NCI-H1092 (cell line): ENCODE measurements around the gene GCC2.
"Not testable (repeated sequence)": the region's sequence is repeated elsewhere in the genome, so short reads cannot be mapped to it uniquely, and the experiment has no call there.

Experiments used
- DNase-seq: peaks from one replicate; lab custom pipeline; 2025; lab: John Stamatoyannopoulos, UW

Gene GCC2, protein sequence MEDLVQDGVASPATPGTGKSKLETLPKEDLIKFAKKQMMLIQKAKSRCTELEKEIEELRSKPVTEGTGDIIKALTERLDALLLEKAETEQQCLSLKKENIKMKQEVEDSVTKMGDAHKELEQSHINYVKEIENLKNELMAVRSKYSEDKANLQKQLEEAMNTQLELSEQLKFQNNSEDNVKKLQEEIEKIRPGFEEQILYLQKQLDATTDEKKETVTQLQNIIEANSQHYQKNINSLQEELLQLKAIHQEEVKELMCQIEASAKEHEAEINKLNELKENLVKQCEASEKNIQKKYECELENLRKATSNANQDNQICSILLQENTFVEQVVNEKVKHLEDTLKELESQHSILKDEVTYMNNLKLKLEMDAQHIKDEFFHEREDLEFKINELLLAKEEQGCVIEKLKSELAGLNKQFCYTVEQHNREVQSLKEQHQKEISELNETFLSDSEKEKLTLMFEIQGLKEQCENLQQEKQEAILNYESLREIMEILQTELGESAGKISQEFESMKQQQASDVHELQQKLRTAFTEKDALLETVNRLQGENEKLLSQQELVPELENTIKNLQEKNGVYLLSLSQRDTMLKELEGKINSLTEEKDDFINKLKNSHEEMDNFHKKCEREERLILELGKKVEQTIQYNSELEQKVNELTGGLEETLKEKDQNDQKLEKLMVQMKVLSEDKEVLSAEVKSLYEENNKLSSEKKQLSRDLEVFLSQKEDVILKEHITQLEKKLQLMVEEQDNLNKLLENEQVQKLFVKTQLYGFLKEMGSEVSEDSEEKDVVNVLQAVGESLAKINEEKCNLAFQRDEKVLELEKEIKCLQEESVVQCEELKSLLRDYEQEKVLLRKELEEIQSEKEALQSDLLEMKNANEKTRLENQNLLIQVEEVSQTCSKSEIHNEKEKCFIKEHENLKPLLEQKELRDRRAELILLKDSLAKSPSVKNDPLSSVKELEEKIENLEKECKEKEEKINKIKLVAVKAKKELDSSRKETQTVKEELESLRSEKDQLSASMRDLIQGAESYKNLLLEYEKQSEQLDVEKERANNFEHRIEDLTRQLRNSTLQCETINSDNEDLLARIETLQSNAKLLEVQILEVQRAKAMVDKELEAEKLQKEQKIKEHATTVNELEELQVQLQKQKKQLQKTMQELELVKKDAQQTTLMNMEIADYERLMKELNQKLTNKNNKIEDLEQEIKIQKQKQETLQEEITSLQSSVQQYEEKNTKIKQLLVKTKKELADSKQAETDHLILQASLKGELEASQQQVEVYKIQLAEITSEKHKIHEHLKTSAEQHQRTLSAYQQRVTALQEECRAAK (N-terminal part only)

DNA sequence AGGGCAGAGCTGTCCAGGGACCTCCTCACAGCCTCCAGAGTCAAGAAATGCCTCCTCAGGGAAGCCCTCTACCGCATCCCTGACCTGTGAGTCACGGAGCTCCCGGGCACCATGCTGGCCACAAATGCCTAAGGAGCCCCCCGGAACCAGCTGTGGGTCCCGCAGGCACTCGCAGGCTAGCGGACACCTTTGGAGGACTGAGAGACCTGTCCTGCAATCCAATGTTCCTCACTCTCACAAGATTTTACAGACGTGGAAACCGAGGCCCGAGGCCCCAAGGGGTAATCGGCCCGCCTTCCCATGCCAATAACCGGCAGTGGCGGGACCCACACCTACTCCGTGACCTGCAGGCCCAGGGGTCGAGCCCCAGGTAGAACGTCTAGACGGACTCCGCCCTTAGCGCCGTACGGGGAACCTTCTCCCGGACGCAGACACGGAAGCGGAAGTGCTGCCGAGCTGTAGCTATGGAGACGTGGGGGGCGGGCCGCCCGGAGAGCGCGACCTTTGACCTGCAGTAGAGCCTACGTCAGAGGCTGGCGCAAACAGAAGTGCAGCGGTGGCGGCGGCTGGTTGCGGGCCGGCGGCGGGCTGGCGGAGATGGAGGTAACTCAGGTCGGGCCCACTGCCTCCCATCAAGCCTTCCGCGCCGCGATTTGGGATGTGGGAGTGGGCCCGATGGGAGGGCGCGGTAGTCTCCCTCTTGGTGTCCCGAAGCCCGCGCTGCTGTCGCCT, at the start of gene GCC2:
Gene GCC2 (plus strand): TSS at position 529 of the 732 bp plus-strand sequence. CDS start 69 bp downstream, at position 598.
- peak; percentile 82 for DNase-seq

DNA sequence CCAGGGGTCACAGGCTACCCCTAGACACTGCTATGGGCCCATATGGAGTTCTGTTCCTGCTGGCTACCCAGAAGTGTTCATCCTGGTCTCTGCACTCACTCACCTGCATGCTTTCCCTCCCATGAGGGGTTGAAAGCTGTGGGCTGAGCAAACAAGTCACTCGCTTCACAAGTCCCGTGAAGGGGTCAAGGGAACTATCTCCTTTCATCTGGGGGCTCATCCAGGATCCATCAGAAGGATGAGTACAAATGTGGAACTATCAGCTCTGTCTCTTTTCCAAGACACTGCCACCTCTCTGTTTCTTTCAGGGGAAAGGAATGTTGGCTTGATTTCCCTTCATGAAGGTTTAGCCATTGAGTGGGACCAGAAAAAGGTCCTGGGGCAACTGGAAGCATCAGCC, 49.5 kb upstream of the GCC2 start:
- no peak for DNase-seq

DNA sequence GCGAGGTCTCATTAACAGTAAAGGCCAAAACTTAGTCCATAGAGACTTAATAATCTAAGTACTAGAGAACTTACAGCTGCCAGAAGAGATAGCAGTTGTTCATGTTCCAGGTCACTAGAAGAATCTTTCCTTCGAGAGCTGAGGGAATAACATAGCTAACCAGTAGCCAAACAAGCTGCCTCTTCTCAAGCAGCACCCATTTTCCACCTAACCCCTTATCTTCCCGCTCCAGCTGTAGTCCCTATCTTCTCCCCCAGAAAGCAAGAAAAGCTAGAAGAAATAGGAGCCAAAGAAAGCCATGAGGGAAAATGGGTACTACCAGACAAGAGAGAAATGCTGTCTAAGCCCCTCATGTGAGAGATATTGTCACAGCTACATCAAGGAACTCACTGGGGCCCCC, 47.2 kb upstream of the GCC2 start:
- no peak for DNase-seq

DNA sequence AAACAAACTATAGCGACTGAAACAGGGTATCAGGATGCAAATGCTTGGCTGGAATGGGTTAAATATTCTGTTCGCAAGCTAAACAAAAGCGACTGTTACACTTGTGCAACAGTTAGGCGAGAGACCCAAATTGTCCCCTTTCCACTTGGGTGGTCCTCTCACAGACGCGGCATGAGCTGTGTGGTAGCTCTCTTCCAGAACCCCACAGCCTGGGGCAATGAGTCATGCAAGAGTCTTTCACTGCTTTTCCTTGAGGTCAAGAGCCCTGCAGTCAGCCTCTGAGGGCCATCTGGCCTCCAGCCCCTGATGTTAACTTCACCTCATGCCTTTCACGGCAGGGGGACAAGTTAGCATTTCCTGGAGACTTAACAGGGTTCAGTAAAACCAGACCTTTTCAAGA, 45.5 kb upstream of the GCC2 start:
- no peak for DNase-seq

DNA sequence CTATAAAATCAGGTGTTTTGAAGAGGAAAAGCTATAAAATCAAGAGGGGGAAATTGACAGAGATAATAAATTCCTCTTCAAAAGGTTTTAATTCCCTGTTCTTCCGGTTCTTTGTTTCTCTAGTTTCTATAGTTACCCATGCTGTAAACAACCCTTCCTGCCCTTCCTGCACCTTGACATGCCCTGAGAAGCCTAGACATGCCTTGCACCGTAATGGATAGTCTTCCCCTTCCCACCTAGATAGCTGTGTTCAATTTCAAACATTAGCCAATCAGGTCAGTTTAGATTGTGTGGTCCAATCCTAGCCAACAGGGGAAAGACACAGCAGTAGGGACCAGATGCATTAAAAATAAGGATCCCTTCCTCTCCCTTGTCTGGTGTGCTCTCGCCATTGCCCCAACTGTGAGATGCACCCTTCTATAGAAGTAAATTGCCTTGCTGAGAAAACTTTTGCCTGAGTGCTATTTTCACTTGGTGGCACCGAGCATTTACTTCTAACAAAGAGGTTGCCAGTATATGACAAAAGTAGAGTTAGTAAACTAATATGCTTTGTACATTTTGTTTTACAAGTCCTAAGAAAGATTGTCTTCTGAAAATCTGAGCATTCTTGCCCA, 44.1 kb upstream of the GCC2 start:
- no peak for DNase-seq

DNA sequence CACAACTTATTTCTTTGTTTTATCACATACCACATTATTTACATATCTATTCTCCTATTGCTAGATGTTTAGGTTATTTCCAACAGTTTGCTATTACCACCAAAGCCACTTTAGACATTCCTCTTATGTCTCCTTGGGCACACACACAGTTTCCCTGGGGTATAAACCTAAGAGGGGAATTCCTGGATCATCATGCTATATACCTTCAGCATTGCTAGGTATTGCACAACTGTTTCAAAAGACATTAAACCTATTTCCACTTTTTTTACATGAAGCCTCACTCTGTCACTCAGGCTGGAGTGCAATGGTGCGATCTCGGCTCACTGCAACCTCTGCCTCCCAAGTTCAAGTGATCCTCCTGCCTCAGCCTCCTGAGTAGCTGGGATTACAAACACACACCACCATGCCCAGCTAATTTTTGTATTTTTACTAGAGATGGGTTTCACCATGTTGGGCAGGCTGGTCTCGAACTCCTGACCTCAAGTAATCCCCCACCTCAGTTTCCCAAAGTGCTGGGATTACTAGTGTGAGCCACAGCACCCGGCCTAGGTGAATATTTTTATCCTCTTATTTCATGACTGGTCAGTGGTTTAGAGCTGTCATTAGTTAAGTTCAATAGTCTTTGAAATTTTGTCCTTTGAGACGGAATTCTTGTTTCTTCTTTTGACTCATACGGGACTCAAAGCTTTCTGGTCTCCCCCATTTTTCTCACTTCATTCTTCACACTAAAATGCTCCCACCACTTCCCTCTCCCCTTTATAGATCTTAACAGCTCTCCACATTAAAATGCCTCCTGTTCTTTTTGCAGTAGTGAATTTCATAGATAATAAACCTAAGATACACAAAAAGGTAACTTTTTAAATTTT, 40.9 kb upstream of the GCC2 start:
- DNase-seq, result no peak

DNA sequence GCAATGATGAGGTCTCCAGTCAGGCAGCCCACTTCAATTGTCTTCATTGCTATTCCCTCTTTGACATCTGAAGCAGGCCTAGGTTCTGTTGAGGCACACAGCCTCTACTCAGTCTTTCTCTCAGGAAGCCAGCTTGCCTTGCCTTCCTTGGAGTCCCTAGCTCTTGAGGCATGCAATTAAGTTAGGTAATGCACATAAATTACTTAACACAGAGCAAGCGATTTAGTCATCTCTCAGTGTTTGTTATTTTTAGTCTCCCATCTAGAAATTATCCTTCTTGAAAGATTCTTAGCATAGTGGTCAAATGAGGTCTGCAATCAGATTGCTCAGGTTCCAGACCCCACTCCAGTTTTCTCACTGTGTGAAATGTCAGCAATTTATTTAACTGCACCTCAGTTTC, 39.2 kb upstream of the GCC2 start:
- no peak for DNase-seq

DNA sequence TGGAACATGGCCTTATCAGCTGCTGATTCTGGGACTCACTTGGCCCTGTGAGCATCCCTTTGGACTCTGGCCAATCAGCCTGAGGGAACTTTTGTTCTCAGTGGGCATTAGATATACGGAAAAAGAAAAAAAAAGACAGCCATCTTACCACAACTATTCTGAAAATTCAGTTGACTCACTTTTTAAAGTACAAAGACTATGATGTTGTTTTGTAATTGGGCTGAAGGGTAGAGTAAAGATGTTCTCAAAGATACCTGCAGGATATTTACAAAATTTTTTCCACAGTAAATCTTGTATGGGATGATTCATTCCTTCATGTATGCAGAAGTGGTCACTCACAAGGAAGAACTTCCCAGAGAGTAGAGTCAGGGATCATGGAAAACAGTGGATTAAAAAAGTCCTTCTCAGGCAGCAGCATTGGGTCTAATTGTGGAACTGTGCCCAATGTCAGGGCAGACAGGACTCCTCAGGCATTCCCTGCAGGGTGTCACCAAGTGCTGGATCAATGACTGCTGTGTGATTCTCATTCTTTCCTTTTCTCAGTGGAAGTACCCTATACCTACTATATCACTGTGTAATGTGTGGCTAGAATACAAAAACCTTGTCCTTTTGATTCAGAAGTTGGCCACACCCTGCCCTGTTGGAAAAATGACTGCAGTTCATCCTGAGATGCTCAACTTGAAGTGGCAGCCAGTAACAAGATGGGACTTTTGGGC, 35.9 kb upstream of the GCC2 start:
- DNase-seq, result no peak

DNA sequence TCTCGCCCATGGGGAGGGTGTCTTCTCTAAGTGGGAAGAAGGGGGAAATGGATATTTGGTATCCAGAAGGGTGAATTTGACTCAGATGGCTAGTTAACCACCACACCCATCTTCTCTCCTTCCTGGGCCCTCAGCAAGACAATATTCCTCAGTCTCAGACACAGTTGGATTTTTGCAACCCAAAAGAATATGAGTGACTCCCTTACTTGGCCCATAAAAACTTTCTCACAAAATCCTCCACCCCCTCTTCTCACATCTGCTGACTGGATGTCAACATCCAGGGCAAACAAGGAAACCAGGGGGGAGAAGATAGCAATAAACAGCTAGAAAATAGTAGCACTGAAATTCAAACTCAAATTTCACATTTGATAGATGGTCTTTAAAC, 35.3 kb upstream of the GCC2 start:
- DNase-seq, result no peak

DNA sequence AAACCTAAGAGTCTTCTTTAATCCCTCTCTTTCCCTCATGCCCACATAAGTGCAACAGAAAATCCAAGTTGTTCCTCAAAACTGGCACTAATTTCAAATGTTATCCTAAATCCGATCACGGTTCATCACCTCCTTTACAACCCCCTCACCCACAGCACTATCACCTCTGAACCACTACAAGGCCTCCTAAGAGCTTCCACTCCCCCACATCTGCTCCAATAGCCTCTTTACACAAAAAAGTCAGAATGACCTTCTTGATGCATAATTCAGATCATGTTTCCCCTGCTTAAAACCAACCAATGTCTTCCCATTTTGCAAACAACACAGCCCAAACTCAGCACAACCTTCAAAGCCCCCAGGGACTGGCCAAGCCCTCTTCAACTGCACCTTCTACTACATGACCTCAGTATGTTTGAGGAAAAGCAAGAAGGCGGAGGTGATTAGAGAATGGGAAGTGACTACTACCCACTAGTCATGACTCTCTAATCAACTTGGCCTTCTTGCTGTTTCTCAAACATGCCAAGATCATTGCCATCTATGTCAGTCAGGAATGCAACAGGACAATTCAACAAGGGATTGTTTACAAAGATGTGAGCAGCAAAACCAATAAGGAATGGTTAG, 34.6 kb upstream of the GCC2 start:
- DNase-seq, result no peak

DNA sequence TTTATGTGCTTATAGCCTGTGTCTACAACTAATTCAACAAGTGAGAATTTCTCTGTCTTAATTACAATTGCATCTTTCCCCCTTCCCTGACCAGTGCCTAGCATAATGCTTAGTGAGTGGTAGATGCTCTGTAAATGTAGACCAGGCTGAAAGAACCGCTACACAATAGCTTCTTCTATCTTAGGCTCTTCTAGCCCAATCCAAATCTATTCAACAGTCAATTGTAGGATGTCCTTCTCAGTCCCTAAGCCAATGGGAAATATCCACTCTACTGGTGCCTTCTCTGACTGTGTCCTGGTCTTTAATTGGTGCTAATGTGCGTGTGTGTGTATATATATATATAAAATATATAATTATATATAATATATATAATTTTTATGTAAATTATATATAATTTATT, 34.1 kb upstream of the GCC2 start:
- no peak for DNase-seq

DNA sequence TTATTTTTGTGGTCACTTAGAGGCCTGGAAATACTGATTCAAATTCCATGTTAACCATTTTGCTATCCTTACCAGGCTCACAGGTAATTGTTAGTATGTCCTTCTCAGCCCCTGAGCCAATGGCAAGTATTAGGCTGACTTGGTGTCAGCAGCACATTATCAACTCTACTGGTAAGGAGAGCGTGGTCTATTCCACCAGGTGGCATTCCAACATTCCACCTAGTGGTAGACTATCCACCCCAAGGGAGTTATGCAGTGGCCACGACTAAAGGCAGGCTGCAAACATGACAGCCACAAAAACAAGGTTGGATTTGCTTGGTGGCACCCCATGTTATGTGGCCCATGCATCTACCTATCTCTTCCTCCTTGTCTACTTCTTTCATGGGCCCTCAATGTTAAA, 31.8 kb upstream of the GCC2 start:
- no peak for DNase-seq

DNA sequence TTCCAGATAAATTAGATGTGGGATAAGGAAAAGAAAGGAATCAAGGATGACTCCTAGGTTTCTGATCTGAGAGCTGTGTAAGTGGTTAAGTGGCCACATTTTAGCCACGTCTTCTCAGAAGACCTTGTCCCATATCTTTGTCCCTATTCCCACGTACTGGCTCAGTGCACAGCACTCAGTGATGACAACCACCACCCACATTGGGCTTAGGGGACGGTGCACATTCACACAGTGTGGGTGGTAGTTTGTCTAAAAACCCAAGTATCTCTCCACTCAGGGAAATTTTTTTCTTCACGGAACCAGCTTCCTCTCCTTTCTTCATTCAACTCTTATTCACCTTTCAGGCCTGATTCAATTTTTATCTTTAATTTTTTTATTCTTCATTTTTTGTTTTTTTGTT, 30.6 kb upstream of the GCC2 start:
- DNase-seq, result no peak

DNA sequence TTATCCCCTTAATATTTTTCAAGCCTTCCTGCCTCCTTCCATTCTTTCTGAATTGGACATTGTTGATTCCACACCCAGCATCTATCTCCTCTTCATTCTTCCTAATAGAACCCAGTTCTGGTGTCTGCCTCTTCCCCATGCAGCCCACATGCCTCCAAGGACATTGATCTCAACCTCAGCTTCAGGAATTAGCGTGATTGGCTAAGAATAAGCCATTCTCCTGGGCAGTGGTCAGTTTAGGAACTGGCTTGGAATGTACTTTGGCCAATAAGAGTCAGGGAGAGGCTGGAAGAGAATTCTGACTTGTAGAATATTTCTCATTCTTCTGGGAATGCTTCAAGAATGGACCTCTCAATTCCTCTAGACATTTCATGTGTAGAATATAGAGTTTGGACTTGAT, 25.9 kb upstream of the GCC2 start:
- no peak for DNase-seq

DNA sequence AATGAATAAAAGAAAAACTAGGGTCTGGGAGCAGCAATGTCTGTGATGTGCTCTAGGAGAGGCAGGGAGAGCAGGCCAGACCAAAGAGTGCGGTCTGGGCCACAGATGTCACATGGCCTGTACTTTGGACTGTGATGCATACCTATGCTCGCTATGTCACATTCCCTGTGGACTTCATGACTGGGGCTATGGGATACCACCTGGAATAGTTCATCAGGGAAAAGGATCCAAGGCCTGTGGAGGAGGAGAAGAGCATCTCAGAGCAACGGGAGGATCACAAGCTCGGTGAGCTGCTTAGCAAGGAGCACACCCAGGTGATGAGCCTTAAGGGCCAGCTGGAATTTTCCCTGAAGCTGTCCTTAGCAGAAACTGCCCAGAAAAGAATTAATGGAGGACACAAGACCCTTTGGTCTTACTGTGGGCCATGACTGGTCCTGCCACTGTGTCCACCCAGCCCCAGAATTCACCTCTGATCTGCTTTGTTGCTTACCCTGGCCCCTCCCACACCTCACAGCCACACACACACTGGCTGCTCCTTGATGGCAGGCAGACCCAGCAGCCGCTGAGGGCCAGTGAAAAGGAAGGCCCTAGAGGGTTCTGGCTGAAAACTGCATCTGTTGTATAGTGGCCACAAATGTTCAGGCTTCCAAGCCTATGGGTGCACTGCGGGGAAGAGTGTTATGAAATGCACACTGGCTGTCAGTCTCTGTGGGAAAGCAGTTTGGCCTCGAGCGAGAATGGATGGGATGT, 25.3 kb upstream of the GCC2 start:
- no peak for DNase-seq

DNA sequence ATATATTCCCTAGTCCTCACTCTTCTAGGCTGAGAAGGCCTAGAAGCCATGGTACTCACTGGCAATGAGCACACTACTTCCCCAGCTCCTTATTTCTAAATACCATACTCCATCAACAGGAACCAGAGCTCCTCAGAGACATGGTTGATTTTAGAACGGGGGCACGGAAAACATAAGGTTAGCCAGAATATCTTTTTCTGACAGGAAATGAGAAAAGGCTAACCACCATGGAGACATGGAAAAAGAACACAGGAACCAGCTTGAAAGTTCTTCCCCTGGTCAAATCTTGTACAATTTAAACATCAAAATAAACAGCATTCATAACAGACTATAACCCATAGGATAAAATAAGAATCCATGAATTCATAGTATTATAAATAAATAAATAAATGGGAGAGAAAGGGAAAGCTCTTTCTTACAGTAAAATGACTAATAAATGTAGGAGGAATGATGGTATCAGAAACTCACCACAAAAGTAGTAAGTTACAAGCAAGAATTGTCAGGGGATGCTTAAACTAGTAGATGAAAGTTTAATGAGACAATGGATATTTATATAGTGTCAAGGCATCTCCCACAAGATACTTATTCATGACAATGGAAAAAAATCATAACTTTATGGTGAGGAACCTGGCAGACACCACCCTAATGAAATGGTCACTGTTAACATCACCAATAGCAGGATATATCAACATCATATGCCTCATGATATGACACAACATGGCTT, 20.6 kb upstream of the GCC2 start:
- DNase-seq, result no peak

DNA sequence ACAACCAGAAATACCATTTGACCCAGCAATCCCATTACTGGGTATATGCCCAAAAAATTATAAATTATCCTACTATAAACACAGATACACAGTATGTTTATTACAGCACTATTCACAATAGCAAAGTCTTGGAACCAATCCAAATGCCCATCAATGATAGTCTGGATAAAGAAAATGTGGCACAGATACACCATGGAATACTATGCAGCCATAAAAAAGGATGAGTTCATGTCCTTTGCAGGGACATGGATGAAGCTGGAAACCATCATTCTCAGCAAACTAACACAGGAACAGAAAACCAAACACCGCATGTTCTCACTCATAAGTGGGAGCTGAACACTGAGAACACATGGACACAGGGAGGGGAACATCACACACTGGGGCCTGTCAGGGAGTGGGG, 13.4 kb upstream of the GCC2 start:
- DNase-seq, result not testable (repeated sequence)

DNA sequence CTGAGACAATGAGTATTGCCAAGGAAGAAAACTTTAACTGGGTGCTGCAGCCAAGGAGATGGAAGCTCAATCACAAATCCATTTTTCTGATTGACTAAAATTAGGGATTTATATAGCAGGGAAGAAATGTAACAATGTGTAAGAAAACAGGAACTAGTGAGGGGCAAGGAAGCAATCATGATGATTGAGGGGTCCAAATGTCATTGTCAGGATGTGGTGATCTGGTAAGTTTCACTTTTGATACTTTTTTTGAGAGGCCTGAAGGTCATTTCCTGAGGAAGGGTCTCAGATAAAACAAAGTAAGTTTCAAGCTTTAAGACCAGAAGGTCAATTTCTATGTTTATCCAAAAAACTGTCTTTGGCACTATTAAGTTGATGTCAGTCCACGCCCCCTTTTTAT, 12.0 kb upstream of the GCC2 start:
- no peak for DNase-seq
